ENCODE data around the gene SMOC1. TPM values are rescaled to one million over a fixed set of nuclear protein-coding genes. Genes with fewer than 3 reads are reported as not detected.

The SMOC1 gene
- total RNA-seq, 2 donors from 2014 or later = 25.2 to 29.8 TPM

GRCh38 chr14:69990323-69990722, 111.1 kb downstream of the SMOC1 start:
- ATAC-seq (ENCODE audit: insufficient number of reproducible peaks, low FRiP score, low read depth) = no peak
- peaks cover 0 to 57% of the 10 kb centered on the region in 2 donors for H3K4me1 ChIP-seq (ENCODE audit: control insufficient read depth in 1 of 2, low read depth in 2 of 2)
- DNase-seq (ENCODE audit: low spot score) = no peak
- TF ChIP-seq CTCF (IDR thresholded peaks at IDR 0.05) = no peak
- no peaks in the 10 kb centered on the region for H3K9me3 ChIP-seq
- no peaks in the 10 kb centered on the region for H3K27me3 ChIP-seq (replicated peaks; ENCODE audit: insufficient read depth)
- no peaks in the 10 kb centered on the region for H3K36me3 ChIP-seq
- no peak overlapping the region for H3K27ac ChIP-seq
- no peak overlapping the region for H3K4me3 ChIP-seq

GRCh38 chr14:69991422-69991821, 112.2 kb downstream of the SMOC1 start:
- Histone ChIP-seq H3K9me3 (no peaks in the 10 kb centered on the region), H3K4me3 (no peak overlapping the region), H3K27ac (peak overlapping the region in 1 of 2 donors; percentile 36), H3K36me3 (no peaks in the 10 kb centered on the region), H3K4me1 (ENCODE audit: control insufficient read depth in 1 of 2, low read depth in 2 of 2) (peaks cover 0 to 57% of the 10 kb centered on the region in 2 donors), H3K27me3 (replicated peaks; ENCODE audit: insufficient read depth) (no peaks in the 10 kb centered on the region)
- TF ChIP-seq CTCF (IDR thresholded peaks at IDR 0.05) = no peak
- ATAC-seq (ENCODE audit: insufficient number of reproducible peaks, low FRiP score, low read depth) = no peak
- no peak for DNase-seq (ENCODE audit: low spot score)

- Histone ChIP-seq H3K9me3 (no peaks in the 10 kb centered on the region), H3K4me3 (no peak overlapping the region), H3K36me3 (no peaks in the 10 kb centered on the region), H3K27ac (peak overlapping the region in 1 of 2 donors; percentile 54), H3K4me1 (ENCODE audit: control insufficient read depth in 1 of 2, low read depth in 2 of 2) (peaks cover 0 to 59% of the 10 kb centered on the region in 2 donors), H3K27me3 (replicated peaks; ENCODE audit: insufficient read depth) (no peaks in the 10 kb centered on the region)
- no peak for ATAC-seq (ENCODE audit: insufficient number of reproducible peaks, low FRiP score, low read depth)
- no peak for DNase-seq (ENCODE audit: low spot score)
- TF ChIP-seq CTCF (IDR thresholded peaks at IDR 0.05) = no peak
These were observed 113.3 kb downstream of the SMOC1 start for GRCh38 chr14:69992564-69992963.

- TF ChIP-seq CTCF (IDR thresholded peaks at IDR 0.05) = no peak
- DNase-seq (ENCODE audit: low spot score) (no peak), ATAC-seq (ENCODE audit: insufficient number of reproducible peaks, low FRiP score, low read depth) (no peak)
- H3K36me3 ChIP-seq = no peaks in the 10 kb centered on the region
- H3K9me3 ChIP-seq = no peaks in the 10 kb centered on the region
- H3K4me3 ChIP-seq = no peak overlapping the region
- no peaks in the 10 kb centered on the region for H3K27me3 ChIP-seq (replicated peaks; ENCODE audit: insufficient read depth)
- H3K27ac ChIP-seq = peak overlapping the region in 1 of 2 donors; percentile 68
- H3K4me1 ChIP-seq (ENCODE audit: control insufficient read depth in 1 of 2, low read depth in 2 of 2) = peaks cover 0 to 66% of the 10 kb centered on the region in 2 donors
These were observed 114.1 kb downstream of the SMOC1 start for GRCh38 chr14:69993326-69993725.

GRCh38 chr14:69994002-69994401, 114.8 kb downstream of the SMOC1 start:
- no peak for ATAC-seq (ENCODE audit: insufficient number of reproducible peaks, low FRiP score, low read depth)
- Histone ChIP-seq H3K9me3 (no peaks in the 10 kb centered on the region), H3K27ac (peak overlapping the region in 1 of 2 donors; percentile 68), H3K27me3 (replicated peaks; ENCODE audit: insufficient read depth) (no peaks in the 10 kb centered on the region), H3K36me3 (no peaks in the 10 kb centered on the region), H3K4me3 (no peak overlapping the region), H3K4me1 (ENCODE audit: control insufficient read depth in 1 of 2, low read depth in 2 of 2) (peaks cover 0 to 73% of the 10 kb centered on the region in 2 donors)
- TF ChIP-seq CTCF (IDR thresholded peaks at IDR 0.05) = no peak
- DNase-seq (ENCODE audit: low spot score) = no peak

Measured in thoracic aorta (tissue), 2 donors.